ENCODE data around the gene SHFL.

DNA sequence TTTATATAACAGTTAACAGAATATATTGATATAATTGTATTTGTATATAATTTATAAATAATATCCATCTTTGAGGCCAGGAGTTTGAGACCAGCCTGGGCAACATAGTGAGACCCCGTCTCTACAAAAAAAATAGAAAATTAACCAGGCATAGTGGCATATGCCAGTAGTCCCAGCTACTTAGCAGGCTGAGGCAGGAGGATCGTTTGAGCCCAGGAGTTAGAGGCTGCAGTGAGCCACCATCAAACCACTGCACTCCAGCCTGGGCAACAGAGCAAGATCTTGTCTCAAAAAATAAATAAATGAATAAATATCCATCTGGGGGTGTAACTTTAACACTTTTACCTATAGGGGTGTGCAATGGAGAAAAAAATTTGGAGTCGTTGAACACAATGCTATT, 1.3 kb upstream of the SHFL start:
- no peak for TF ChIP-seq EZH2 (IDR thresholded peaks at IDR 0.05; ENCODE audit: borderline replicate concordance, insufficient read depth, low read length, poor library complexity, severe bottlenecking)
- no peak for TF ChIP-seq EP300 (conservative IDR thresholded peaks at IDR 0.05; ENCODE audit: poor library complexity, severe bottlenecking)
- TF ChIP-seq, protein P1, sequence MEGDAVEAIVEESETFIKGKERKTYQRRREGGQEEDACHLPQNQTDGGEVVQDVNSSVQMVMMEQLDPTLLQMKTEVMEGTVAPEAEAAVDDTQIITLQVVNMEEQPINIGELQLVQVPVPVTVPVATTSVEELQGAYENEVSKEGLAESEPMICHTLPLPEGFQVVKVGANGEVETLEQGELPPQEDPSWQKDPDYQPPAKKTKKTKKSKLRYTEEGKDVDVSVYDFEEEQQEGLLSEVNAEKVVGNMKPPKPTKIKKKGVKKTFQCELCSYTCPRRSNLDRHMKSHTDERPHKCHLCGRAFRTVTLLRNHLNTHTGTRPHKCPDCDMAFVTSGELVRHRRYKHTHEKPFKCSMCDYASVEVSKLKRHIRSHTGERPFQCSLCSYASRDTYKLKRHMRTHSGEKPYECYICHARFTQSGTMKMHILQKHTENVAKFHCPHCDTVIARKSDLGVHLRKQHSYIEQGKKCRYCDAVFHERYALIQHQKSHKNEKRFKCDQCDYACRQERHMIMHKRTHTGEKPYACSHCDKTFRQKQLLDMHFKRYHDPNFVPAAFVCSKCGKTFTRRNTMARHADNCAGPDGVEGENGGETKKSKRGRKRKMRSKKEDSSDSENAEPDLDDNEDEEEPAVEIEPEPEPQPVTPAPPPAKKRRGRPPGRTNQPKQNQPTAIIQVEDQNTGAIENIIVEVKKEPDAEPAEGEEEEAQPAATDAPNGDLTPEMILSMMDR (IDR thresholded peaks at IDR 0.05; ENCODE audit: poor library complexity, severe bottlenecking) = no peak
- no peak for TF ChIP-seq SMC3 (conservative IDR thresholded peaks at IDR 0.05; ENCODE audit: poor library complexity)

Data from neural cell (in vitro differentiated cells).